Gastroesophageal sphincter (tissue), 2 donors: ENCODE measurements around the gene DZIP1.

Source experiments
- EP300 ChIP-seq: sonication (generic); formaldehyde crosslinking; IDR thresholded peaks from one replicate; pipeline ENCODE4 v1.6.1; 2017; ENCODE audit warnings: antibody characterized with exemption, mild to moderate bottlenecking
- POLR2AphosphoS5 ChIP-seq: sonication (generic); formaldehyde crosslinking; IDR thresholded peaks from one replicate; pipeline ENCODE4 v1.6.1; 2017; ENCODE audit warnings: antibody characterized with exemption

GRCh38 chr13:95573221-95573620, 71.3 kb downstream of the DZIP1 start:
- TF ChIP-seq EP300 (no peak), POLR2AphosphoS5 (no peak)
